Measurements from ENCODE around the gene MS4A10.

- TF ChIP-seq CTCF (IDR thresholded peaks at IDR 0.05) (no peak), EP300 (IDR thresholded peaks at IDR 0.05) (no peak), POLR2A (IDR thresholded peaks at IDR 0.05) (no peak)
Measured at GRCh38 chr11:60772666-60773065, 12.5 kb upstream of the MS4A10 start.

Data from stomach (tissue), 4 donors.